Fibroblast of lung (primary cell): ENCODE data around the gene SEMA4D.

Source experiments
- EZH2 ChIP-seq: IDR thresholded peaks from 2 replicates; pipeline ENCODE4 v1.5.1; 2012; ENCODE audit warnings: low read length, control low read depth, mild to moderate bottlenecking; ENCODE audit errors: missing control alignments
- TF ChIP-seq, protein P1 (sequence below), 2 donors: IDR thresholded peaks in 1 of 2; conservative IDR thresholded peaks in 1 of 2; 1 replicate in 1 of 2; 2 replicates in 1 of 2; pipeline ENCODE4 v1.5.1; 2011 to 2012; ENCODE audit warnings: low read length in 2 of 2, control low read depth in 1 of 2, inconsistent platforms in 1 of 2, low read depth in 1 of 2, mild to moderate bottlenecking in 1 of 2

DNA sequence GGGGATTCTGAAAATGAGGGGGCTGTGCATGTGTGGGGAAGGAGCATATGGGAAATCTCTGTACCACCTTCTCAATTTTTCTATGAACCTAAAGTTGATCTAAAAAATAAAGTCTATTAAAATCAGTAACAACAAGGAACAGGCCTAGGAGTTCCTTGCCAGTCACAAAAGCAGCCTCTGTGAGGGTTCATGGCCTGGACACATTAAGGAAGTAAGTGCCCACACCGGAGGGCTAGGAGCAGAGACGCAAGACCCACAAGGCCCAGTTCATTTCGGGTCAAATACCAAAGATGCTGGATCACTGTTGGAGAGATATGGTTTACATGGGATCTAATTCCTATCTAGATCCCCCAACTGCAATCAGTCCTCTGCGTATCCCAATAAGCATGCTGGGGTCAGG is 88.4 kb downstream of the SEMA4D start:
- TF ChIP-seq, protein P1, sequence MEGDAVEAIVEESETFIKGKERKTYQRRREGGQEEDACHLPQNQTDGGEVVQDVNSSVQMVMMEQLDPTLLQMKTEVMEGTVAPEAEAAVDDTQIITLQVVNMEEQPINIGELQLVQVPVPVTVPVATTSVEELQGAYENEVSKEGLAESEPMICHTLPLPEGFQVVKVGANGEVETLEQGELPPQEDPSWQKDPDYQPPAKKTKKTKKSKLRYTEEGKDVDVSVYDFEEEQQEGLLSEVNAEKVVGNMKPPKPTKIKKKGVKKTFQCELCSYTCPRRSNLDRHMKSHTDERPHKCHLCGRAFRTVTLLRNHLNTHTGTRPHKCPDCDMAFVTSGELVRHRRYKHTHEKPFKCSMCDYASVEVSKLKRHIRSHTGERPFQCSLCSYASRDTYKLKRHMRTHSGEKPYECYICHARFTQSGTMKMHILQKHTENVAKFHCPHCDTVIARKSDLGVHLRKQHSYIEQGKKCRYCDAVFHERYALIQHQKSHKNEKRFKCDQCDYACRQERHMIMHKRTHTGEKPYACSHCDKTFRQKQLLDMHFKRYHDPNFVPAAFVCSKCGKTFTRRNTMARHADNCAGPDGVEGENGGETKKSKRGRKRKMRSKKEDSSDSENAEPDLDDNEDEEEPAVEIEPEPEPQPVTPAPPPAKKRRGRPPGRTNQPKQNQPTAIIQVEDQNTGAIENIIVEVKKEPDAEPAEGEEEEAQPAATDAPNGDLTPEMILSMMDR (conservative IDR thresholded peaks at IDR 0.05 in 1 of 2, IDR thresholded peaks at IDR 0.05 in 1 of 2; ENCODE audit: low read depth in 1 of 2, low read length in 2 of 2): no peak
- TF ChIP-seq EZH2: no peak
